Epithelial cell of esophagus (primary cell): ENCODE measurements around the gene CCNJL.
A peak's percentile ranks its signal among the peaks of the same experiment; 100 is the strongest.

ENCODE experiments used
- DNase-seq: peaks from one replicate; pipeline ENCODE4 v3.0.0; 2010; ENCODE audit warnings: low read depth
- H3K4me3 ChIP-seq: 2 replicates; pipeline ENCODE4 v1.5.1; 2011; ENCODE audit warnings: mild to moderate bottlenecking, low read length, control low read depth
- TF ChIP-seq, protein P1 (sequence below): IDR thresholded peaks from 2 replicates; pipeline ENCODE4 v1.5.1; 2011; ENCODE audit warnings: low read depth, mild to moderate bottlenecking, low read length, control low read depth, inconsistent platforms; ENCODE audit not compliant: insufficient read depth; ENCODE audit errors: missing control alignments

Gene CCNJL

DNA sequence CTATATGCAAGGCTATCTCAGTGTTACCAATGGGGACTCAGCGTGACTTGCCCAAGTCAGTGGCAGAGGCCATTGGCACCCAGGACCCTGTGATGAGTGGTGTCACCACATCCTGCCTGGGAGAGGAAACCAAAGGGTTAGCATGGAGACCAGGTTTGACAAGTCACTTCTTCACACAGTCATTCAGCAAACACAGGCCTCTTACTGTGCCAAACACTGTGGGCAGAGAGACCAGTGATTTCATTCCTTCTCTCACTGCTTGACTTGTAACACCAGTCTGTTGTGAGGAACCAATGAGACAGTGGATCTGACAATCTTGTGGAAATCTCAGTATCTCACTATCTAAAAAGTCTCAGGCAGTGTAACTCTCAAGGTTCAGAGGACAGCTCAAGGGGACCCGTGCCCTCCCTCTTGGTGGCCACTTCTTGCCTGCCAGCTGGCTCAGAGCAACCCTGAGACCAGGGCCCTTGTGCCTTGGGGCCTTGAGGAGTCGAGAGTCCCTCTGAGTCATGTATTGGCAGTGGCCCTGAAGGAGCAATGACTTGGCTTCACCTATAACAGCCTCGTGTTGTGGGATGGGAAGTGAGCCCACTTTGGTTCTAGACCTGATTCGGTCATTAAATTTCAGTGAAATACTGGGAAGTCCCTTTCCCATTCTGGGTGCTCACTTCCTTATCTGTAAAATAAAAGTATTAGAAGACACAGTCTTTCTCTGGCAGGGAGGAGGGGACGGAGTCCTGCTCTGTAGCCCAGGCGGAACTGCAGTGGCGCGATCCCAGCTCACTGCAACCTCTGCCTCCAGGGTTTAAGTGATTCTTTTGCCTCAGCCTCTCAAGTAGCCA lies 81.5 kb downstream of the CCNJL start:
- H3K4me3 ChIP-seq: no peak overlapping the region
- TF ChIP-seq, protein P1, sequence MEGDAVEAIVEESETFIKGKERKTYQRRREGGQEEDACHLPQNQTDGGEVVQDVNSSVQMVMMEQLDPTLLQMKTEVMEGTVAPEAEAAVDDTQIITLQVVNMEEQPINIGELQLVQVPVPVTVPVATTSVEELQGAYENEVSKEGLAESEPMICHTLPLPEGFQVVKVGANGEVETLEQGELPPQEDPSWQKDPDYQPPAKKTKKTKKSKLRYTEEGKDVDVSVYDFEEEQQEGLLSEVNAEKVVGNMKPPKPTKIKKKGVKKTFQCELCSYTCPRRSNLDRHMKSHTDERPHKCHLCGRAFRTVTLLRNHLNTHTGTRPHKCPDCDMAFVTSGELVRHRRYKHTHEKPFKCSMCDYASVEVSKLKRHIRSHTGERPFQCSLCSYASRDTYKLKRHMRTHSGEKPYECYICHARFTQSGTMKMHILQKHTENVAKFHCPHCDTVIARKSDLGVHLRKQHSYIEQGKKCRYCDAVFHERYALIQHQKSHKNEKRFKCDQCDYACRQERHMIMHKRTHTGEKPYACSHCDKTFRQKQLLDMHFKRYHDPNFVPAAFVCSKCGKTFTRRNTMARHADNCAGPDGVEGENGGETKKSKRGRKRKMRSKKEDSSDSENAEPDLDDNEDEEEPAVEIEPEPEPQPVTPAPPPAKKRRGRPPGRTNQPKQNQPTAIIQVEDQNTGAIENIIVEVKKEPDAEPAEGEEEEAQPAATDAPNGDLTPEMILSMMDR: no peak
- DNase-seq: peak; percentile 75

DNA sequence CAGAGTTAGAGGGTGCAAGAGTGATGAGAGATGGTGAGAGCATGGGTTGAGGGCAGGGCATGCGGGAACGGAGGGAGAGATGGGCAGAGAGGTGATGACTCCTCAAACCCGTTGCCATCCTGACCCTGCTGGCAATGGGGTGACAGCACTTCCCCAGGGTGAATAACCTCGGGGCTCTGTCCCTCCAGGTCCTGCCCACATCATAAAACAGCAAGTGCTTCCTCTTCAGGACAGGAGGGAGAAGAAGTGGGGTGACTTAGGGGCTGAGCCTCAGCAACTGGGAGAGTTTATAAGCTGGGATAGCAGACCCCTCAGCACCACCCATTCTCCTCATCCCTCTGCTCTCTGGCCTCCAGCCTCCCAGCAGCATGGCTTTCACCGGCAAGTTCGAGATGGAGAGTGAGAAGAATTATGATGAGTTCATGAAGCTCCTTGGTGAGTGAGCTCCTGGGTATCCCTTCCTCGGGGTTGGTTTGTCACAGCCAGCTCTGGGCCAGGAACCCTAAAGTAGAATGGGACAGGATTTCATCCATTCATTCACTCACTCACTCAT lies 83.1 kb downstream of the CCNJL start, which contains the start of gene FABP6:
TSS of gene FABP6 (plus strand) at position 317 of the 553 bp plus-strand sequence. CDS start at position 369, 52 bp downstream.
- DNase-seq: no peak
- no peak within 1 kb of the TSS for H3K4me3 ChIP-seq
- TF ChIP-seq, protein P1: no peak

DNA sequence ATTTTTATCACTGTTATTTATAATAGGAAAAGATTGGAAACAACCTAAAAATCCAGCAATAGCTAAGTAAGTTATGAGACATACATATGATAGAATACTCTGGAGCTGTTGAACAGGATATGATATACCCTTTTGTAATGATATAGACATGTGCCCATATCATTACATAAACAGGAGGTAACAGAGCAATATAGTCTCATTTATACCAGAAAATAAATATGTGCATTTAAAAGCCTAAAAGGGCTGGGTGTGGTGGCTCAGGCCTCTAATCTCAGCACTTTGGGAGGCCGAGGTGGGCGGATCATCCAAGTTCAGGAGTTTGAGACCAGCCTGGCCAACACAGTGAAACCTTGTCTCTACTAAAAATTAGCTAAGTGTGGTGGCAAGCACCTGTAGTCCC lies 85.4 kb downstream of the CCNJL start:
- H3K4me3 ChIP-seq: no peak overlapping the region
- DNase-seq: no peak
- TF ChIP-seq, protein P1: no peak

DNA sequence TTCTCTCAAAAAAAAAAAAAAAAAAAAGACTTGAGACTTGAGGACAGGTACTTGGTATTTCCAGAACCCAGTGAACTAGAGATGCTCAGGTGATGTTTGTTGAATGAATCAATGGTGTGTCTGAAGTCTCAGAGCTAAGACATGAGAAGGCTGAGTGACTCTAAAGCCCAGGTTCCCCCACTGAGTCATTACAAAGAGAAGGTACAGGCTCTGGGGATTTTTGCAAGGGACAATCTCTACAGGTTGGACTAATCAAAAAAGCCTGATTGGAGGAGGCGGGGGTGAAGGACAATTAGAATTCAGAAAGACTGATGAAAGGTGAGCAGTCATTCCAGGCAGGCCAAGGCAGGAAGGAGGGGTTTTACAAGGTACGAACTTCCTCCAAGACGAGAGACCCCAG lies 91.3 kb downstream of the CCNJL start:
- no peak overlapping the region for H3K4me3 ChIP-seq
- DNase-seq: no peak
- TF ChIP-seq, protein P1: no peak

DNA sequence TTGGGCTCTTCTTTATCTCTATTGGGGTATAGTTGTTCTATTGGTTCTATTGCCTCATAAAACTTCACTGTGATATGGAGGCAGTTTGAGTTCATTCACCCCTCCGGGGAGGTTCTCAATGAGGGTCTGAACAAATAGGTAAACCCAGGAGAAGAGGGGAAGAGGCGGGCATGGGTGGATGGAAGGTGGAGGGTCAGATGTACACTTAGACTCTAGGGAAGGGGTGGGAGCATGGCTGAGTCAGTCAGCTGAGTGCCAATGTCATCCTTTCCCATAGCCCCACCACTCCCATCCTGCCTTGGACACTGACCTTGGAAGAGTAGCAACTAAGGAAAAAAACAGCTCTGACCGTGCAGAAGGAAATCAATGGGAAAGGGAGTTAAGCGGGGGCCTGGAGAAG lies 93.0 kb downstream of the CCNJL start:
- no peak for DNase-seq
- TF ChIP-seq, protein P1: no peak
- no peak overlapping the region for H3K4me3 ChIP-seq

DNA sequence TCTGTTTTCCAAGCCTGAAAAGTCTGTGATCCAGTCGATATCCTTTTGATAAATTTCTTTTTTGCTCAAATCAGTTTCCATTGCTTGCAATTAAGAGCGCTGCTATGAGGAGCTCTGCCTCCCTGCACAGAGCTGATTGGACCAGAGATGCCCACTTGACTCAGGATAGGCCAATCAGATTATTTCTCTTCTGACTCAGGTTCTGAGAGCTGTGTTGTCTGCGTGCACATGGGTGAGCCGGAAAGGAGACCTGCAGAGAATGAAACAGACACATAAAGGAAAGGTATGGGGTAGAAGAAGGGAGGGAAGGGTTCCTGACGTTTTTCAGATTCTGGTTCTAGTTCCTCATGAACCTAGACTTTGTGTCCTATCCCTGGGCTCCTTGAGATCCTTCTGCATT lies 98.8 kb downstream of the CCNJL start:
- peak; percentile 43 for DNase-seq
- TF ChIP-seq, protein P1: no peak

DNA sequence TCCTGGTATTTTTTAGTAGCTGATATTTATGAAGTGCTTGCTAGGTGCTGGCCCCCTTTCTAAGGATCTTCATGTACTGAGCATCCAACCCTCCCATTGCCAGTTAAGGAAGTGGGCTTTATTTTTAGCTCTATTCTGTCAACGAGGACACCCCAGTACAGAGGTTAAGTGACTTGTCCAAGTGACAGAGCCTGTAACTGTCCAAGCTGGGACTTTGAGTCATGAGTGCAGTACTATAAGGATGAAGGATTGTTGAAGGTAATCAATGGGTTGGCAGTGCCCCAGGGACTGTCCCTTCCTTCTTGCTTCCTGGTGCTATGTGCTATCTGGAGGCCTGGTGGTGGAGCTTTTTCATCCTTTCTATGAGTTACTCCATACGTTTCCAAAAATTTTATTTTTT lies 101.0 kb downstream of the CCNJL start:
- DNase-seq: no peak
- H3K4me3 ChIP-seq: no peak overlapping the region
- TF ChIP-seq, protein P1: no peak

More for the DNA sequence above, 98.8 kb downstream of the CCNJL start:
- no peak overlapping the region for H3K4me3 ChIP-seq
